ENCODE results near the gene TMEM220.
"Not testable (repeated sequence)": the region's sequence is repeated elsewhere in the genome, so short reads cannot be mapped to it uniquely, and the experiment has no call there.

GRCh38 chr17:10695875-10696407, 33.9 kb downstream of the TMEM220 start:
- TF ChIP-seq POLR2A (IDR thresholded peaks at IDR 0.05; ENCODE audit: low read length); GATA1 (IDR thresholded peaks at IDR 0.05; ENCODE audit: low read depth, low read length): not testable (repeated sequence)

Data from erythroblast (primary cell).